Tibial nerve (tissue), 4 donors: ENCODE measurements around the gene OR4M1.
"Not testable (repeated sequence)": the region's sequence is repeated elsewhere in the genome, so short reads cannot be mapped to it uniquely, and the experiment has no call there.

Experiments used
- EP300 ChIP-seq, 2 donors: sonication (generic); formaldehyde crosslinking; IDR thresholded peaks; one replicate each; pipeline ENCODE4 v1.6.1; 2017; ENCODE audit warnings: antibody characterized with exemption in 2 of 2, mild to moderate bottlenecking in 1 of 2
- TF ChIP-seq, protein P1 (sequence below), 5 experiments: fragments of 200-600 bp in 3 of 5; fragments of 450-650 bp in 2 of 5; sonication (generic) in 3 of 5; IDR thresholded peaks; one replicate each; pipeline ENCODE4 v1.5.1; 2016 to 2019; ENCODE audit warnings: antibody characterized with exemption in 5 of 5, mild to moderate bottlenecking in 3 of 5, moderate library complexity in 2 of 5

DNA sequence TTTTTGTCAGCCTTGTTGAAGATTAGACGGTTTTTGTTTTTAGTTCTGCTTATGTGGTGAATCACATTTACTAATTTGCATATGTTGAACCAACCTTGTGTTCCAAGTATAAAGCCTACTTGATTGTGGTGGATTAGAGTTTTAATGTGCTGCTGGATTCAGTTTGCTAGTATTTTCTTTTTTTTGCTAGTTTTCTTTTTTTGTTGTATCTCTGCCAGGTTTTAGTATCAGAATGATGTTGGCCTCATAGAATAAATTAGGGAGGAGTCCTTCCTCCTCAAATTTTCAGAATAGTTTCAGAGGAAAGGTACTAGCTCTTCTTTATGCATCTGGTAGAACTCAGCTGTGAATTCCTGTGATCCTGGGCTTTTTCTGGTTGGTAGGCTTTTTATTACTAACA lies 30.2 kb downstream of the OR4M1 start, which contains the start of gene OR4N2:
- TF ChIP-seq, protein P1, sequence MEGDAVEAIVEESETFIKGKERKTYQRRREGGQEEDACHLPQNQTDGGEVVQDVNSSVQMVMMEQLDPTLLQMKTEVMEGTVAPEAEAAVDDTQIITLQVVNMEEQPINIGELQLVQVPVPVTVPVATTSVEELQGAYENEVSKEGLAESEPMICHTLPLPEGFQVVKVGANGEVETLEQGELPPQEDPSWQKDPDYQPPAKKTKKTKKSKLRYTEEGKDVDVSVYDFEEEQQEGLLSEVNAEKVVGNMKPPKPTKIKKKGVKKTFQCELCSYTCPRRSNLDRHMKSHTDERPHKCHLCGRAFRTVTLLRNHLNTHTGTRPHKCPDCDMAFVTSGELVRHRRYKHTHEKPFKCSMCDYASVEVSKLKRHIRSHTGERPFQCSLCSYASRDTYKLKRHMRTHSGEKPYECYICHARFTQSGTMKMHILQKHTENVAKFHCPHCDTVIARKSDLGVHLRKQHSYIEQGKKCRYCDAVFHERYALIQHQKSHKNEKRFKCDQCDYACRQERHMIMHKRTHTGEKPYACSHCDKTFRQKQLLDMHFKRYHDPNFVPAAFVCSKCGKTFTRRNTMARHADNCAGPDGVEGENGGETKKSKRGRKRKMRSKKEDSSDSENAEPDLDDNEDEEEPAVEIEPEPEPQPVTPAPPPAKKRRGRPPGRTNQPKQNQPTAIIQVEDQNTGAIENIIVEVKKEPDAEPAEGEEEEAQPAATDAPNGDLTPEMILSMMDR (IDR thresholded peaks at IDR 0.05): not testable (repeated sequence)
- TF ChIP-seq EP300 (IDR thresholded peaks at IDR 0.05): not testable (repeated sequence)
